ENCODE data around the gene SBK2.

SBK2 gene

DNA sequence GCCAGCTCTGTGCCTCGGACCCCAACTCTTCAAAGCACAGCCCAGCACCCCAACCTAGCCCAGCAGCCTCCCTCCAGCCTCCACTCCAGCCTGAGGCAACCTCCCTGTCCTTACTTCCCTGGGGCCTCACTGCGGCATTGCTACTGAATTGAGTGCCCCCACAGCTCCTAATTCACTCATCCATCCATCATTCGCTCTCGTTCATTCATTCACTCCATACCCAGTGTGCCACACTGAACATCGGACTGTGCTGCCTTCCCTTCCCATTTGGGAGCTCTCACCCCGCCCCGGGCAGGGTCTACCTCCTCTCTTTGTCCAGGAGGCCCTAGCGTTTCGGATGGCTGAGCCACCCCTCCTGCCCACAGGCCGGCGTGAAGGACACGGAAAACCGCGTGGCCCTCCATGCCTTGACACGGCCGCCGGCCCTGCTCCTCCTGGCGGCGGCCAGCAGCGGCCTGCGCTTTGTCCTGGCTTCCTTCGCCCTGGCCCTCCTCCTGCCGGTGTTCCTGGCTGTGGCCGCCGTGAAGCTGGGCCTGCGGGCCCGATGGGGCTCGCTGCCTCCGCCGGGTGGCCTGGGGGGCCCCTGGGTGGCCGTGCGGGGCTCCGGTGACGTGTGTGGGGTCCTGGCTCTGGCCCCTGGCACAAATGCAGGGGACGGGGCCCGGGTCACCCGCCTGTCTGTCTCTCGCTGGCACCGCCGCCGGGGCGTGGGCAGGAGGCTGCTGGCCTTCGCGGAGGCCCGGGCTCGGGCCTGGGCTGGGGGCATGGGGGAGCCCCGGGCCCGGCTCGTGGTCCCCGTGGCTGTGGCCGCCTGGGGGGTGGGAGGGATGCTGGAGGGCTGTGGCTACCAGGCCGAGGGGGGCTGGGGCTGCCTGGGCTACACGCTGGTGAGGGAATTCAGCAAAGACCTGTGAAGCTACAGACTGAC lies 50.6 kb downstream of the SBK2 start:
- no peak for DNase-seq (ENCODE audit: low read depth in 2 of 2)

DNA sequence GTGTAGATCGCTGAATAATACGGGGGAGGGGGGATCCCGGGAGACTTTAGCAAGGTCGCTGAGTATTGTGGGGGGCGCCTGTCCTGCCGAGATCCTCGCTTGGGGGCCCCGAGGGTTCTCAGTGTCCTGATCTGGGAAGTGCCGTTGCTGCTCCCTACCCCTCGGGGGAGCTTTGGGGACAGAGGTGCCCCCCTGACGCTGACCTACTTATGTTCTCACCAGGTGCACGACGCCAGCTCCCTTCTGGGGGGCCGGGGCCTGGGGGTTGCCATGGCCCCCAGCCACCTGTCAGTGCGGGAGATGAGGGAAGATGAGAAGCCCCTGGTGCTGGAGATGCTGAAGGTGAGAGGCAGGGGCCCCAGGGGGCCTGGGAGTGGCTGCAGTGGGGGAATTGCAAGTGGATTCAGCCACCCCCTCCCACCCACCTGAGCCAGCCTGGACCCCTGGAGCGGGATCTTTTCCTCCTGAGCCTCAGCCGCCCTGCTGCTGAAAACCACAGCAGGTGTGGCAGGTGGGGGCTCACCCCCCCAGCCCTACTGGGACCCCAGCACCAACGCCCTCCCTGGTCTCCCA lies 51.4 kb downstream of the SBK2 start:
- no peak for DNase-seq (ENCODE audit: low read depth in 2 of 2)

DNA sequence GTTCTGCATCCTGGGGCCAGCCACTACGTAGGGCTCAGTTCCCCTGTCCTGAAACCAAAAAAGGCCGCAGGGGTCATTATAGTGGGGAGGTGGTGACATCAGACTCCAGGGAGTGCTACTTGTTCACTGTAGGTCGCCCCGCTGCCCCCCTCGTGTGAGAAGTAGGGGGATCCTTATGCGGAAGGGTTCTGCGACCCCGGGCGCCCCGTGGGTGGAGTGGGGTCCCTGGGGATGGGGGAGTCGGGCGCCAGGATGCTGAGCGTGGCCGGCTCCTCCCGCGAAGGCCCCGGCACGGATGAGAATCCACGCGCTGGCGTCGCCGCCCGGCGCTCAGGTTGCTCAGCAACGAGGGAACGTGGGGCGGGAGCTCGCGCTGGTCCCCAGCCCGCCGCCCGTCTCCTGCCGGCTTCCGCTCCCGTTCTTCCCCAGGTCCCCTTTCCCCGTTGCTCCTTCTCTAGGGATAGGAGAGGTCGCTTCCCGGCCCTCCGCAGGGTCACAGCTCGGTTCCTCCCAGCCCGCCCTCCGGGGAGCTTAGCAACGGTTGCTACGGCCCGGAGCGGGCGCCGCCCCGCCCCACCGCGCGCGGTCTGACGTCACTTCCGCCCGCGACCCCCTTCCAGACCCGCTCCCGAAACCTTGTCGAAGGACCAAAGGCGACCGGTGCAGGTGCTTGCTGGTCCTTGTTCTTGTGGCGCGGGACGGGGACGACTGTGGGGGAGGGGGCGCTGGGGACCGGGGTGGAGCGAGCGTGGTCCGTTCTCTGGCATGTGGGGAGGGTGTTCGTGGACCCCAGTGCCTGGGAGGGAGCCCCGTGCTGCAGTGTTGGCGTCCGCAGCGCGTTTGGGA lies 52.1 kb downstream of the SBK2 start, which contains the start of gene NAT14:
Gene NAT14, plus strand, starts transcription at position 596 of the 846 bp plus-strand sequence. CDS start 521 bp downstream, outside the sequence.
- no peak for DNase-seq (ENCODE audit: low read depth in 2 of 2)

DNA sequence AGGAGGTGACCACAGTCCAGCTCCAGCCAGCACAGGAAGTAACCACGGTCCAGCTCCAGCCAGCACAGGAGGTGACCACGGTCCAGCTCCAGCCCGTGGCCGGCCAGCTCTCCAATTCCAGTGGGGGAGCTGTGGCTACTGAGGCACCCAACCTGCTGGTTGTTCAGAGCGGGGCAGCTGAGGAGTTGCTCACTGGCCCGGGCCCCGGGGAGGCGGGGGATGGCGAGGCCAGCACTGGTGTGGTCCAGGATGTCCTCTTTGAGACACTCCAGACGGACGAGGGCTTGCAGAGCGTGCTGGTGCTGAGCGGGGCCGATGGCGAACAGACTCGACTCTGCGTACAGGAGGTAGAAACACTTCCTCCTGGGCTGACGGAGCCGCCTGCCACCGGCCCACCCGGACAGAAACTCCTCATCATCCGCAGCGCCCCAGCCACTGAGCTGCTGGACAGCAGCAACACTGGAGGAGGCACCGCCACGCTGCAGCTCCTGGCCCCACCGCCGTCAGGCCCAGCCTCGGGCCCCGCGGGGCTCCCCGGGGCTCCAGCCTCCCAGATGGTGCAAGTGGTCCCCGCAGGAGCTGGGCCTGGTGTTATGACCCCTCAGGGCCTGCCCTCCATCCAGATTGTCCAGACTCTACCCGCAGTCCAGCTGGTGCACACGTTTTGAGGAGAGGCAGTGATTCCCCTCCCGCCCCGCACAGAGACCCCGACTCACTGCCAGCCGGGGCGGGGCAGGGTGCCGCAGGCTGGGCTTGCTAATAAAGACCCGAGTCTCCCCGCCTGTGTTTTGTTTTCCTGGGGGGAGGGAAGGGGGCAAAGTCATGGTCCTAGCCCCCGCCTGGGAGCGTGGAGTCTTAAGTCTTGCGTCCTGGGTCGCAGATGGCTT lies 53.0 kb downstream of the SBK2 start:
- DNase-seq (ENCODE audit: low read depth in 2 of 2): no peak

DNA sequence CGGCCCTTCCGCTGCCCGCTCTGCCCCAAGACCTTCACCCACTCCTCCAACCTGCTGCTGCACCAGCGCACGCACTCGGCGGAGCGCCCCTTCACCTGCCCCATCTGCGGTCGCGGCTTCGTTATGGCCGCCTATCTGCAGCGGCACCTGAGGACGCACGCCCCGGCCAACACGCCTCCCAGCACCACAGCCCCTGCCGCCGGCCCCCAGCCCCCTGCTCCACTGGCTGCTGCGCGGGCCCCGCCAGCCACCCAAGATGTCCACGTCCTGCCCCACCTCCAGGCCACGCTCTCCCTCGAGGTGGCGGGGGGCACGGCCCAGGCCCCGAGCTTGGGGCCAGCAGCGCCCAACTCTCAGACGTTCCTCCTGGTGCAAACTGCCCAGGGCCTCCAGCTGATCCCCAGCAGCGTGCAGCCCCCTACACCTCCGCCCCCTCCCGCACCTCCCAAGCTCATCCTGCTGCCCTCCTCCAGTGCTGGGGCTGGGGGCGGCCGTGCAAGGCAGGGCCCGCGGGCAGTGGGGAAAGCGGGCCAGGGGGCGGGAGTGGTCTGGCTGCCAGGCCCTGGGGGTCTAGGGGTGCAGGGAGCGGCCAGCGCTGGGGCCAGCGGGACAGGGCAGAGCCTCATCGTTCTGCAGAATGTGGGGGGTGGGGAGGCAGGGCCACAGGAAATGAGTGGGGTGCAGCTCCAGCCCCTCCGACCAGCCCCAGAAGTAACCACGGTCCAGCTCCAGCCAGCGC lies 53.8 kb downstream of the SBK2 start:
- no peak for DNase-seq (ENCODE audit: low read depth in 2 of 2)

DNA sequence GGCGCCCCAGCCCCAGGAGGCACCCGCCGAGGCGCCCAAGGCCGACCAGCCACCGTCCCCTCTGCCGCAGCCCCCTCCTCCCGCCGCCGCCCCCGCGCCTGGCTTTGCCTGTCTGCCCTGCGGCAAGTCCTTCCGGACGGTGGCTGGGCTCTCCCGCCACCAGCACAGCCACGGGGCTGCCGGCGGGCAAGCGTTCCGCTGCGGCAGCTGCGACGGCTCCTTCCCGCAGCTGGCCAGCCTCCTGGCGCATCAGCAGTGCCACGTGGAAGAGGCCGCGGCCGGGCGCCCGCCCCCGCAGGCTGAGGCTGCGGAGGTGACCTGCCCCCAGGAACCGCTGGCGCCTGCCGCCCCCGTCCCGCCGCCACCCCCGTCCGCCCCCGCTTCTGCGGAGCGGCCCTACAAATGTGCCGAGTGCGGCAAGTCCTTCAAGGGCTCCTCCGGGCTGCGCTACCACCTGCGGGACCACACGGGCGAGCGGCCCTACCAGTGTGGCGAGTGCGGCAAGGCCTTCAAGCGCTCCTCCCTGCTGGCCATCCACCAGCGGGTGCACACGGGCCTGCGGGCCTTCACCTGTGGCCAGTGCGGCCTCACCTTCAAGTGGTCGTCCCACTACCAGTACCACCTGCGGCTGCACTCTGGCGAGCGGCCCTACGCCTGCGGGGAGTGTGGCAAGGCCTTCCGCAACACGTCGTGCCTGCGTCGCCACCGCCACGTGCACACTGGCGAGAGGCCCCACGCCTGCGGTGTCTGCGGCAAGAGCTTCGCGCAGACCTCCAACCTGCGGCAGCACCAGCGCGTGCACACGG lies 54.6 kb downstream of the SBK2 start:
- no peak for DNase-seq (ENCODE audit: low read depth in 2 of 2)

DNA sequence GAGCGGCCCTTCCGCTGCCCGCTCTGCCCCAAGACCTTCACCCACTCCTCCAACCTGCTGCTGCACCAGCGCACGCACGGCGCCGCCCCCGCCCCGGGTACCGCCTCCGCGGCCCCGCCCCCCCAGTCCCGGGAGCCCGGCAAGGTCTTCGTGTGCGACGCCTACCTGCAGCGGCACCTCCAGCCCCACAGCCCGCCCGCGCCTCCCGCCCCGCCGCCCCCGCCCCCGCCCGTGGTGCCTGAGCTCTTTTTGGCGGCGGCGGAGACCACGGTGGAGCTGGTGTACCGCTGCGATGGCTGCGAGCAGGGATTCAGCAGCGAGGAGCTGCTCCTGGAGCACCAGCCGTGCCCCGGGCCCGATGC lies 55.2 kb downstream of the SBK2 start:
- DNase-seq (ENCODE audit: low read depth in 2 of 2): no peak

DNA sequence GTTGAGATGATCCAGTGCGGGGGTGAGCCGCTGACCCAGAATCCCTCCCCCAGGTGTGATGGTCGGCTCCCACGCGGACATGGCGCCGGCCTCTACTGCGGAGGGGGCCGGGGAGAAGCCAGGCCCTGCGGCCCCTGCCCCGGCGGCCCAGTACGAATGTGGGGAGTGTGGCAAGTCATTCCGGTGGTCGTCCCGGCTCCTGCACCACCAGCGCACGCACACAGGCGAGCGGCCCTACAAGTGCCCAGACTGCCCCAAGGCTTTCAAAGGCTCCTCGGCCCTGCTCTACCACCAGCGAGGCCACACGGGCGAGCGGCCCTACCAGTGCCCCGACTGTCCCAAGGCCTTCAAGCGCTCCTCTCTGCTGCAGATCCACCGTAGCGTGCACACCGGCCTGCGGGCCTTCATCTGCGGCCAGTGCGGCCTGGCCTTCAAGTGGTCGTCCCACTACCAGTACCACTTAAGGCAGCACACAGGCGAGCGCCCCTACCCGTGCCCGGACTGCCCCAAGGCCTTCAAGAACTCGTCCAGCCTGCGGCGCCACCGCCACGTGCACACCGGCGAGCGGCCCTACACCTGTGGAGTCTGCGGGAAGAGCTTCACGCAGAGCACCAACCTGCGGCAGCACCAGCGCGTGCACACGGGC lies 55.7 kb downstream of the SBK2 start:
- DNase-seq (ENCODE audit: low read depth in 2 of 2): no peak

DNA sequence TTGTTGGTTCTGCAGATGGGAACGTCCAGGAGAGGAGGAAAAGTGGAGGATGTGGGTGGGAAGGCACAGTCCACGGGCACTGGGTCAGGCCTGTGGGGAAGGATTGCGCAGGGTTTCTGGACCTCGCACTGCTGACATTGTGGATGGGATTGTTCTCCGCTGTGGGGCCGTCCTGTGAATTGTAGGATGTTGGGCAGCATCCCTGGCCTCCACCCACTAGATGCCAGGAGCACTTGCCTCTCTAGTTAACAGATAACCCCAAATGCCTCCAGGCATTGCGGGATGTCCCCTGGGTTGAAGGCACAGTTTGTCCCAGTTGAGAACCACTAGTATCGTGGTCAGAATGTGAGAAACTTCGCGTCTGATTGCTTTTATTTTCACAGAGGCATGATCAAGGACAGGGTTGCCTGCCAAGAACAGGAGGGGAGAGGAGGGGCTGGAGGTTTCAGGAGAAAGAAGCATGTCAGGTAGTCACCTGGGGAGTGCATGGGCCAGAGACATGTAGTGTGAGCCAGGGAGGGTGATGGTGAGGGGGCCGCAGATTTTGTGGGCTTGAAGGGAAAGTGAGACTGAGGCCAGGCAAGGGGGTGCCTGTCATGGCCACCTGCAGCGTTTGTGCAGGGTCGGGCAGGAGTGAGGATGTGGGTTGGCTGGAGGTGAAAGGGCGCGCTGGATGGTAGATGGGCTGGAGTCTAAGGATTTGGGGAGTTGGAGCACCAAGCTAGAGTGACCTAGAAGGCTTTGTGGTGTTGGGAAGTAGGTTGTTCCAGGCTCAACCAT lies 57.3 kb downstream of the SBK2 start:
- no peak for DNase-seq (ENCODE audit: low read depth in 2 of 2)

DNA sequence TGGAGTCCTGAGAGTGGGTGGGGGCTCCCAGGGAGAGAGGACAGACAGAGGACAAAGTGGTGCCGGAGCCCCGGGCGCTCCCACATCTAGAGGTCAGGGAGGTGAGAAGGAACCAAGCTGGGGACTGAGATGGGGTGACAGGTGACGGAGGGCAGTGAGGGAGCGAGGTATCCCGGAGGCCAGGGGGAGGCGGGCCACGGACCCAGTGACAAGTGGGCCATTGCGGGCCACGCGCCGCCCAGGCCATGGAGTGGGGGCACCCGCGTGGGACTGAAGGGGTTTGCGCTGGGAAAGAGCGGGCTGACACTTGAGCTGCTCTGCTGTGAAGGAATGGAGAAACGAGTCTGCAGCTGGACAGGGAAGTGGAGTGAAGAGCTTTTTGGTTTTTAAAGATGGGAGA lies 57.9 kb downstream of the SBK2 start:
- no peak for DNase-seq (ENCODE audit: low read depth in 2 of 2)
